Keratinocyte (primary cell): Measurements from ENCODE around the gene PLEKHJ1. TPM values are rescaled to one million over a fixed set of nuclear protein-coding genes. Genes with fewer than 3 reads are reported as not detected.

Experiments used
- DNase-seq: peaks from one replicate; pipeline ENCODE4 v3.0.0-alpha.2; 2011; ENCODE audit warnings: low read depth, missing footprints, low spot score
- FAIRE-seq: peaks from 2 replicates; lab custom pipeline; 2011; peaks lifted over from hg19 to GRCh38; lab: Jason Lieb, UNC
- H2AFZ ChIP-seq: 2 replicates; pipeline ENCODE4 v1.6.0; 2012; ENCODE audit warnings: low read length, control low read depth, inconsistent platforms; ENCODE audit not compliant: control insufficient read depth
- H3K27ac ChIP-seq: 2 replicates; pipeline ENCODE4 v1.5.1; 2011; ENCODE audit warnings: low read length; ENCODE audit not compliant: control insufficient read depth, insufficient read depth
- H3K27me3 ChIP-seq: 3 replicates; pipeline ENCODE4 v1.6.0; 2011; ENCODE audit warnings: low read length; ENCODE audit not compliant: control insufficient read depth, insufficient read depth; ENCODE audit errors: extremely low read depth
- H3K36me3 ChIP-seq, 2 experiments: 2 replicates in 1 of 2; 3 replicates in 1 of 2; pipeline ENCODE4 v1.5.1; 2011; ENCODE audit warnings: low read length in 2 of 2, mild to moderate bottlenecking in 1 of 2; ENCODE audit not compliant: control insufficient read depth in 2 of 2, insufficient read depth in 2 of 2; ENCODE audit errors: extremely low read depth in 1 of 2
- H3K4me1 ChIP-seq: 3 replicates; pipeline ENCODE4 v1.5.1; 2011; ENCODE audit warnings: low read length; ENCODE audit not compliant: control insufficient read depth, insufficient read depth; ENCODE audit errors: extremely low read depth
- H3K4me2 ChIP-seq: 3 replicates; pipeline ENCODE4 v1.6.0; 2011; ENCODE audit warnings: low read depth, low read length; ENCODE audit not compliant: control insufficient read depth, insufficient read depth; ENCODE audit errors: extremely low read depth
- H3K4me3 ChIP-seq, 3 experiments: fragments of 200-600 bp in 1 of 3; sonication (generic) in 1 of 3; 2 replicates in 2 of 3; 3 replicates in 1 of 3; pipeline ENCODE4 v1.5.1; 2011 to 2016; ENCODE audit warnings: low read length in 3 of 3, mild to moderate bottlenecking in 3 of 3, control low read depth in 2 of 3, inconsistent platforms in 1 of 3, low read depth in 1 of 3, mixed read lengths in 1 of 3, mixed run types in 1 of 3, moderate library complexity in 1 of 3; ENCODE audit not compliant: control insufficient read depth in 2 of 3, insufficient read depth in 2 of 3; ENCODE audit errors: extremely low read depth in 1 of 3
- H3K79me2 ChIP-seq: 2 replicates; pipeline ENCODE4 v1.6.0; 2012; ENCODE audit warnings: low read length; ENCODE audit not compliant: control insufficient read depth, insufficient read depth
- H3K9ac ChIP-seq: 3 replicates; pipeline ENCODE4 v1.6.0; 2011; ENCODE audit warnings: low read length; ENCODE audit not compliant: control insufficient read depth, insufficient read depth; ENCODE audit errors: extremely low read depth
- H3K9me1 ChIP-seq: 3 replicates; pipeline ENCODE4 v1.6.0; 2011; ENCODE audit warnings: low read length; ENCODE audit not compliant: control insufficient read depth, insufficient read depth; ENCODE audit errors: extremely low read depth
- H3K9me3 ChIP-seq: 2 replicates; pipeline ENCODE4 v1.5.1; 2012; ENCODE audit warnings: low read depth, low read length; ENCODE audit not compliant: control insufficient read depth
- H4K20me1 ChIP-seq: 3 replicates; pipeline ENCODE4 v1.6.0; 2011; ENCODE audit warnings: low read length; ENCODE audit not compliant: control insufficient read depth, insufficient read depth; ENCODE audit errors: extremely low read depth
- CTCF ChIP-seq, 3 experiments: IDR thresholded peaks in 1 of 3; conservative IDR thresholded peaks in 1 of 3; optimal IDR thresholded peaks in 1 of 3; 2 replicates in 2 of 3; 3 replicates in 1 of 3; pipeline versions ENCODE3 to v1.5.1; 2011; ENCODE audit warnings: low read length in 3 of 3, mild to moderate bottlenecking in 3 of 3, moderate library complexity in 2 of 3, control low read depth in 1 of 3, inconsistent platforms in 1 of 3; ENCODE audit not compliant: insufficient read depth in 2 of 3; ENCODE audit errors: extremely low read depth in 1 of 3
- EZH2 ChIP-seq: IDR thresholded peaks from one replicate; pipeline ENCODE4 v1.6.1; 2012; ENCODE audit warnings: inconsistent platforms, mild to moderate bottlenecking, low read length, moderate library complexity
- dilution Hi-C: fragments of 300-500 bp; cut with MboI; formaldehyde crosslinking; loops from one replicate; pipeline ENCODE4 v1.7.0; 2020; ENCODE audit warnings: low sequenced_read_pairs; ENCODE audit not compliant: extremely low pct_ligation_motif_present
- polyA plus RNA-seq, 5 experiments: library from polyadenylated mRNA; depleted of rRNA in 3 of 5; stranded (reverse) in 3 of 5; stranded (forward) in 1 of 5; unstranded in 1 of 5; fragments of >200 nt; gene quantifications; 1 replicate in 1 of 5; 2 replicates in 3 of 5; 3 replicates in 1 of 5; pipeline versions ENCODE4 v1.2.1 to v1.2.3, GENCODE V29; 2011 to 2012; ENCODE audit warnings: missing spikeins in 2 of 5, low read depth in 1 of 5, low replicate concordance in 1 of 5

Gene PLEKHJ1
- polyA plus RNA-seq, 1 donor (not counting 4 experiments of a cell fraction or from before 2014, with no cell fraction given) = 36.8 TPM

- no peaks in the 10 kb centered on the region for H3K4me1 ChIP-seq
- H4K20me1 ChIP-seq = peaks cover 11% of the 10 kb centered on the region
- H3K4me2 ChIP-seq = no peak overlapping the region
- FAIRE-seq = no peak
- H3K9me1 ChIP-seq = no peaks in the 10 kb centered on the region
- peaks cover 12% of the 10 kb centered on the region for H3K79me2 ChIP-seq
- dilution Hi-C loops = no loop called here
- H3K4me3 ChIP-seq = no peak overlapping the region
- H3K27ac ChIP-seq = no peak overlapping the region
- no peaks in the 10 kb centered on the region for H3K9me3 ChIP-seq
- H3K36me3 ChIP-seq = peaks cover 13 to 31% of the 10 kb centered on the region in 2 experiments
- no peak overlapping the region for H3K9ac ChIP-seq
- H3K27me3 ChIP-seq = peaks cover 39% of the 10 kb centered on the region
- TF ChIP-seq CTCF (optimal IDR thresholded peaks at IDR 0.05 in 1 of 3, IDR thresholded peaks at IDR 0.05 in 1 of 3, conservative IDR thresholded peaks at IDR 0.05 in 1 of 3; ENCODE audit: extremely low read depth in 1 of 3, insufficient read depth in 2 of 3, low read length in 3 of 3) (no peak), EZH2 (no peak)
- H2AFZ ChIP-seq = no peak overlapping the region
- no peak for DNase-seq
Measured at GRCh38 chr19:2248136-2249009, 12.2 kb upstream of the PLEKHJ1 start.

GRCh38 chr19:2247433-2248101 is 11.4 kb upstream of the PLEKHJ1 start:
- Histone ChIP-seq H3K4me3 (no peak overlapping the region), H3K9me3 (no peaks in the 10 kb centered on the region), H3K27me3 (peaks cover 31% of the 10 kb centered on the region), H3K4me1 (no peaks in the 10 kb centered on the region), H2AFZ (no peak overlapping the region), H3K27ac (no peak overlapping the region), H3K4me2 (no peak overlapping the region), H3K9ac (no peak overlapping the region), H3K9me1 (no peaks in the 10 kb centered on the region), H3K79me2 (peaks cover 20% of the 10 kb centered on the region), H4K20me1 (peaks cover 19% of the 10 kb centered on the region), H3K36me3 (peaks cover 13 to 32% of the 10 kb centered on the region in 2 experiments)
- DNase-seq (no peak), FAIRE-seq (no peak)
- dilution Hi-C loops = no loop called here
- no peak for TF ChIP-seq CTCF (optimal IDR thresholded peaks at IDR 0.05 in 1 of 3, IDR thresholded peaks at IDR 0.05 in 1 of 3, conservative IDR thresholded peaks at IDR 0.05 in 1 of 3; ENCODE audit: extremely low read depth in 1 of 3, insufficient read depth in 2 of 3, low read length in 3 of 3)
- no peak for TF ChIP-seq EZH2
